Activated CD8-positive, alpha-beta memory T cell treated with anti-CD3 and anti-CD28 coated beads for 1 hour (primary cell): Measurements from ENCODE around the gene HLCS.

ENCODE experiments used
- DNase-seq, 2 donors: peaks; one replicate each; pipeline ENCODE4 v3.0.0-alpha.2; 2020; ENCODE audit warnings: low read depth in 1 of 2; ENCODE audit errors: extremely low read depth in 1 of 2

The HLCS gene

GRCh38 chr21:36852293-36852692 is 114.2 kb downstream of the HLCS start:
- no peak for DNase-seq

DNA sequence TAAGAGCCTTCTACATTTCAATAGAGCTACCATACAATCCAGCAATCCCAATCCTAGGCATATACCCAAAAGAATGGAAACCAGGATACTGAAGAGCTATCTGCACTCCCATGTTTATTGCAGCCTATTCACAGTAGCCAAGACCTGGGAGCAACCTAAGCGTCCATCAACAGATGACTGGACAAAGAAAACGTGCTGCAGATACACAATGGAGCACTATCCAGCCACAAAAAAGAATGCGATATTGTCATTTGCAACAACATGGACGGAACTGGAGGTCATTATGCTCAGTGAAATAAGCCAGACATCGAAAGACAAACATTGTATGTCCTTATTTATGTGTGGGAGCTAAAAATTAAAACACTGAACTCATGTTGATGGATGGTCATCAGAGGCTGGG is 115.3 kb downstream of the HLCS start:
- no peak for DNase-seq

DNA sequence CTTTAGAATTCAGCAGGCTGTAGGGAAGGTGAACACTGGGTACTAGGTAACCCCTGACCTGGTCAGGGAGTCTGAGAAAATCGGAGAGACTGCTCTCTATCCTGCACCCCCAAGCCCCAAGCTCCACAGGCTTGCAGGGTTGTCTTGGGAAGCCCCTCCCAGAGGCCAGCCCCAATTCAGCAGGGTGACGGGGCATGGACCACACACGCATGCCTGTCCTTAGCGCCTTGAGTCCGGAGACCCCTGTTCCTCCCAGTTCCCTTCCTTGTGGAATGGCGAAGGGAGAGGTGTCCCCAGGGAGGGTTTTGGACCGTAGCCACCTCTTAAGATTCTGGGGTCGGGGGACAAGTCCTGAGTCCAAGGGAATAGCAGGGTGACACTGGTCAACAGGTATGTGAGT is 116.1 kb downstream of the HLCS start:
- no peak for DNase-seq

DNA sequence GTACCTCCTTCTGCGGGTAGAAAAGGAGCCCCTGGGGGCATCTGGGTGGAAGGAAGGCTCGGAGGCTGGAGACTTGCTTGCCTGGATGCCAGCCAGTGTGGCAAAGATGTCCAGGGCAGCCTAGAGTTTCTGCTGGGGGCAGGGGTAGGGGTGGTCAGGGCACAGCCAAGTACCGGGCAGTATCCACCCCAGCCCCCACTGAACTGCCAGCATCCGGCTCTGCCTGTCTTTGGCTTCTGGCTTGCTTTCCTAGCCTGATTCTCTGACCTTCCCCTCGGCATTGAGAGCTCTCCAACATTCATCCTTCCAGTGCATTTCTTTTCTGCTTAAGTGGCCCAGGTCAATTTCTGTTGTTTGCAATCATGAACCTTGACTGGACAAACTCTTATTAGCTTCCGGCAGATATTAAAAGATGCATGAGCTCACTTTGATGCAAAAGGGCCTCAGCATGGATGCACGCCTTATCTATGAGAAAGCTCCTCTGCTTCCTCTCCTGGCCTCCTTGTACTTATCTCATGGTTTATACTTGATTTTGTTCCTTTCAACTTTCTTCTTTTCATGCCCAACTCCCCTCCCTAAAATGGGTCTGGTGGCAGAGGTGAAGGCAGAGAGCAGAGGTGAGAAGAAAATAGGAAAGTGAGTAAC is 116.9 kb downstream of the HLCS start:
- DNase-seq = no peak

GRCh38 chr21:36848730-36849274 is 117.7 kb downstream of the HLCS start:
- DNase-seq = no peak

- DNase-seq = no peak
Measured at GRCh38 chr21:36847189-36847588, 119.3 kb downstream of the HLCS start.

- no peak for DNase-seq
Measured at GRCh38 chr21:36846631-36847030, 119.8 kb downstream of the HLCS start.

DNA sequence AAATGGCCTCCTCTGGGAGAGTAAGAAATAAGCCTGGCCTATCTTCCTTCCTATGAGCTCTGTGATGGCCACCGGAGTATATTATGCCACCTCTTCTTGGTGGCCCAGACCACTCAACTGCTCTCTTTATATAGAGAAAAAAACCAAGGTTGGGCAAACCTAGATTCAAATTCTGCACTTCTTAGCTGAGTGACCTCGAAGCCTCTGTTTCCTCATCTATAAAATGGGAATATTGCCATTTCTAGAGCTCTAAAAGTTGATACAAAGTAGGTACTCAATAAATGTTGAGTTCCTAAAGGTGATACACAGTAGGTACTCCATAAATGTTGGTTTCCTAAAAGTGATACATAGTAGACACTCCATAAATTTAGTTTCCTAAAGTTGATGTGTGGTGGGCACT is 120.7 kb downstream of the HLCS start:
- DNase-seq = no peak

DNA sequence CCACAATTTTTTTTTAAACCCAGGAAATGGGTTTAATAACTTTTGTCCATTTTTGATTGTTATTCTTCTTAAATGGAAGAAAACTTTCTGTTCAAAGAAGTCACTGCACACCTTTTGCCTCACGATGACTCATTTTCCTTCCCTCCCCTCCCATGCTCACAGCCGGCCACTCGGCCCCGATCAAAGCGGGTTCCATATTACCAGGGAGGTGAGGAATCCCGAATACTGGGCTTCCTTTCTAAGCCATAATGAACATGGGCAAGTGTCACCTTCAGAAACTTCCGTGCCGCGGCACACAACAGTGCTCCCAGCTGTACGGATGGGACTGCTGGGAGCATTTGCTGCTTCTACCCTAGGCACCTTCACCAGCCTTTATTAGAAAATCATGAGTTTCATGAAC is 121.4 kb downstream of the HLCS start:
- no peak for DNase-seq

GRCh38 chr21:36841866-36842265 is 124.6 kb downstream of the HLCS start:
- no peak for DNase-seq

- no peak for DNase-seq
Measured at GRCh38 chr21:36839735-36840134, 126.7 kb downstream of the HLCS start.

- no peak for DNase-seq
Measured at GRCh38 chr21:36839123-36839522, 127.3 kb downstream of the HLCS start.

DNA sequence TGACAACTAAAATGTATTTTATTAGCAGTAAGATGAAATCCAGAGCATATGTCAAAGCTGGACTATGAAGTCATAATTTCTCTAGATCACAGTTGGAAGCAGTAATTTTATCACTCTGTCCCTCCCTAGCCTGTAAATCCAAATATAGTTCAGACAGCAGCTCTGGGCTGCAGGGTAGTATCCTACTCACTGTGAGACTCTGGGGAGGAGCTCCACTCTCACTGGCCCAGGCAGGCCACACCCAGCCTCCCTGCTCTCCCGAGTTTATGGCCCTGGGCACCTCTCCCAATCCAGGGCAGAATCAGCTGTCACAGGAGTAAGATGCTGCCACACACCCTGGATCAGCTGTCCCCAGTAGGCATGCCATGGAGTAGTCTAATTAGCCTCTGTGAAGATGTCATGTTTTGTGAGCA is 131.1 kb downstream of the HLCS start:
- no peak for DNase-seq

GRCh38 chr21:36834192-36834591 is 132.3 kb downstream of the HLCS start:
- DNase-seq = no peak

DNA sequence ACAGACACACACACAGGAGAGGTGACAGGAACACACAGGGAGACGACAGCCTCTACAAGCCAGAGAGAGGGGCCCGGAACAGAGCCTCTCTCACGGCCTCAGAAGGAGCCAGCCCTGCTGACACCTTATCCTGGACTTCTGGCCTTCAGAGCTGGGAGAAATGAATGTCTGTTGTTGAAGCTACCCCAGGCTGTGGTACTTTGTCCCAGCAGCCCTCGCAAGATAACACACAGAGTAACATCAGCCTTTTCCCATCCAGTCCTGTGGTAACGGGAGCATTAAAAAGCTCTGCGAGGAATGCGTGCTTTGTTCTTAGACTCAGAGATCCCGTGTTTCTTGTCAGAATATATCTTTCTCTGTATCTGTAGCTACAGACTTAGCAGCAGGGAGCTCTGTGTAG is 136.4 kb downstream of the HLCS start:
- no peak for DNase-seq

GRCh38 chr21:36828891-36829515 is 137.5 kb downstream of the HLCS start:
- DNase-seq = no peak

GRCh38 chr21:36828208-36828607 is 138.3 kb downstream of the HLCS start:
- DNase-seq = no peak

DNA sequence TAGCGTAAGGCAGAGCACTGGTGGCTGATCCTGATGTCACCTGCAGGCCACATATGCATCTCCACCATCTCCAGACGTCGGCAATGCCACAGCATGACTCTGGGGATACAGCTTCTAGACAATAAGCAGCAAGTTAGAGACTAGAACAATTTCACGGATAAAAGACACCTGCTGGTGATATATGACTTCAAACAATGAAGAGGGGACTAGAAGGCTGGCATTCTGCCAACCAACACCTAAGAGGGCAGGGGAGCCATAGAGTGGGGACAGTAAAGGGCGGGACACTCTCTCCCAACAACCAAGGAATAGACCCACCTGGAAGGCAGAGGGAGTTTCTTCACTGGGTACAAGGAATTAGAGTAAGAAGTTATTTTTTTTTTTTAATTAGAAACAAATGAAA is 140.8 kb downstream of the HLCS start:
- no peak for DNase-seq

GRCh38 chr21:36821032-36821299 is 145.5 kb downstream of the HLCS start:
- DNase-seq = no peak

- DNase-seq = no peak
Measured at GRCh38 chr21:36820176-36821031, 146.1 kb downstream of the HLCS start.

DNA sequence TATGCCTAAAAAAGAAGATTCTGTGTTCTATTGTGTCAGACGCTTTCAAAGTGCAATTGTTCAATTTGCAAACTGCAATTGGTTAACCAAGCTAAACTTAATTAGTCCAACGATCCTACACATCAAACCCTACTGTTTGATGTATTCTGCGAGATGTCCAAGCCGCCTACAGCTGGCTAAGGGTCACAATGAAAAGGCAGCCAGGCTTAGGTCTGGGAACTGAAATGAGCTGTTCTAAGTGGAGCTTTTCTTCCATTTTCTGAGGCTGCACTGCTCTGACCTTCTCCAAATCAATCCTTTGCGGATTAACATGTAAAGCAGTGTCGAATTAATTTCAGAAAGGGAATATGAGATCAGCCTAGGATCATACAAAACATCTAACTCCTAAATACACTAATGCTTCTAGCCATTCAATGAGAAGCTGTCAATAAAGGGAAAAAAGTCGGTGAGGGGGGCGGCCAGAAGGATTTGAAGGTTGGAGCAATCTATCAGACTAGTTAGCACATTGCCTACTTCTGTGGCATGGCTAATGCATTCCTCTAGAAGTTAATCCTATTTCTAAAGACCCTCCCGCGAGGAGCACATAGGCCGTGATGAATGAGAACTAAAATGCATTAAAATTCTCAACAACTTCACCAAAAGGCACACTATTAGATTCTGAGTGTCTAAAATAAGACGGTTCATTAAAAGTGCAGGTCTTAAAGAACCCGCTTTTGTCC is 148.6 kb downstream of the HLCS start:
- DNase-seq = no peak
